IMR-90 (cell line): Measurements from ENCODE around the gene ATXN3L. TPM values are rescaled to one million over a fixed set of nuclear protein-coding genes. Genes with fewer than 3 reads are reported as not detected.

ENCODE experiments used
- ATAC-seq: fragments of 200-7000 bp; cut with Tn5 transposase; 2 replicates; pipeline ENCODE4 v1.9.1; 2020; ENCODE audit warnings: low read depth, mild to moderate bottlenecking, moderate library complexity
- BruUV-seq: library from RNA; stranded (reverse); fragments of 400-500 nt; replicated peaks from 2 replicates; lab custom pipeline; 2021; lab: Mats Ljungman, UMichigan
- CTCF ChIA-PET: fragments of 300-600 bp; formaldehyde crosslinking; extraction: SDS; loops from one replicate; lab custom pipeline; 2021; ENCODE audit warnings: antibody characterized with exemption; lab: Yijun Ruan, JAX
- POLR2A ChIA-PET: fragments of 300-600 bp; sonication (Branson Sonifier 250); formaldehyde crosslinking; loops from one replicate; lab custom pipeline; 2022; ENCODE audit warnings: antibody characterized with exemption; ENCODE audit not compliant: unreplicated experiment; lab: Charles Lee
- DNase-seq: peaks from one replicate; pipeline ENCODE4 v3.0.0; 2013
- H2AFZ ChIP-seq: replicated peaks from 2 replicates; pipeline ENCODE3; 2013; ENCODE audit warnings: low read length, mild to moderate bottlenecking; ENCODE audit not compliant: poor library complexity
- H2AK5ac ChIP-seq: 2 replicates; pipeline ENCODE4 v1.6.1; 2013; ENCODE audit warnings: low read depth, low read length, inconsistent platforms
- H2AK9ac ChIP-seq: replicated peaks from 2 replicates; pipeline ENCODE3; 2013; ENCODE audit warnings: mild to moderate bottlenecking, low read depth, low read length, moderate library complexity; ENCODE audit not compliant: poor library complexity
- H2BK120ac ChIP-seq: 2 replicates; pipeline ENCODE4 v1.6.1; 2013; ENCODE audit warnings: low read depth, low read length, inconsistent platforms
- H2BK15ac ChIP-seq: 3 replicates; pipeline ENCODE4 v1.6.1; 2013; ENCODE audit warnings: low read depth, low read length, inconsistent platforms
- H2BK20ac ChIP-seq: 2 replicates; pipeline ENCODE4 v1.6.1; 2013; ENCODE audit warnings: low read depth, mild to moderate bottlenecking, inconsistent platforms, low read length, moderate library complexity
- H2BK5ac ChIP-seq: 2 replicates; pipeline ENCODE4 v1.6.1; 2013; ENCODE audit warnings: mild to moderate bottlenecking, low read depth, low read length, inconsistent platforms; ENCODE audit not compliant: poor library complexity, severe bottlenecking
- H3K14ac ChIP-seq: replicated peaks from 2 replicates; pipeline ENCODE4 v1.6.1; 2013; ENCODE audit warnings: low read depth, low read length, inconsistent platforms
- H3K18ac ChIP-seq: 2 replicates; pipeline ENCODE4 v1.6.1; 2013; ENCODE audit warnings: low read depth, low read length, control low read depth
- H3K23ac ChIP-seq: 2 replicates; pipeline ENCODE4 v1.6.1; 2013; ENCODE audit warnings: low read depth, low read length, inconsistent platforms
- H3K27ac ChIP-seq: 2 replicates; pipeline ENCODE4 v1.5.1; 2013; ENCODE audit warnings: mild to moderate bottlenecking, control low read depth, low read length; ENCODE audit not compliant: insufficient read depth
- H3K27me3 ChIP-seq: 2 replicates; pipeline ENCODE4 v1.6.1; 2013; ENCODE audit warnings: low read length; ENCODE audit not compliant: control insufficient read depth, insufficient read depth
- H3K36me3 ChIP-seq: 2 replicates; pipeline ENCODE4 v1.6.1; 2013; ENCODE audit warnings: low read length, mixed read lengths; ENCODE audit not compliant: control insufficient read depth, insufficient read depth
- H3K4ac ChIP-seq: 2 replicates; pipeline ENCODE4 v1.6.1; 2013; ENCODE audit warnings: low read depth, low read length, inconsistent platforms
- H3K4me1 ChIP-seq: 2 replicates; pipeline ENCODE4 v1.6.1; 2013; ENCODE audit warnings: low read length, mixed read lengths; ENCODE audit not compliant: control insufficient read depth, insufficient read depth
- H3K4me2 ChIP-seq: 2 replicates; pipeline ENCODE4 v1.6.1; 2013; ENCODE audit warnings: low read depth, mild to moderate bottlenecking, control low read depth, low read length, moderate library complexity
- H3K4me3 ChIP-seq: 2 replicates; pipeline ENCODE4 v1.5.1; 2013; ENCODE audit warnings: low read depth, mild to moderate bottlenecking, control low read depth, low read length, moderate library complexity; ENCODE audit not compliant: insufficient read depth
- H3K56ac ChIP-seq: 2 replicates; pipeline ENCODE4 v1.6.1; 2013; ENCODE audit warnings: low read length, inconsistent platforms; ENCODE audit not compliant: insufficient read depth; ENCODE audit errors: extremely low read depth
- H3K79me1 ChIP-seq, 2 experiments: 2 replicates each; pipeline ENCODE4 v1.6.1; 2013; ENCODE audit warnings: low read length in 2 of 2, inconsistent platforms in 1 of 2, low read depth in 1 of 2
- H3K9ac ChIP-seq: 2 replicates; pipeline ENCODE4 v1.6.1; 2013; ENCODE audit warnings: low read depth, low read length, control low read depth
- H3K9me1 ChIP-seq: 2 replicates; pipeline ENCODE4 v1.6.1; 2013; ENCODE audit warnings: low read length, inconsistent platforms; ENCODE audit not compliant: insufficient read depth
- H3K9me3 ChIP-seq: 2 replicates; pipeline ENCODE4 v1.6.1; 2013; ENCODE audit warnings: low read length; ENCODE audit not compliant: control insufficient read depth, insufficient read depth
- H4K20me1 ChIP-seq: 2 replicates; pipeline ENCODE4 v1.6.1; 2013; ENCODE audit warnings: low read length, inconsistent platforms; ENCODE audit not compliant: insufficient read depth
- H4K5ac ChIP-seq: 2 replicates; pipeline ENCODE4 v1.6.1; 2013; ENCODE audit warnings: mild to moderate bottlenecking, low read depth, low read length, control low read depth
- H4K8ac ChIP-seq, 2 experiments: 2 replicates each; pipeline ENCODE4 v1.6.1; 2013; ENCODE audit warnings: low read depth in 2 of 2, low read length in 2 of 2, control low read depth in 1 of 2, inconsistent platforms in 1 of 2
- H4K91ac ChIP-seq: 2 replicates; pipeline ENCODE4 v1.6.1; 2013; ENCODE audit warnings: low read depth, low read length, inconsistent platforms; ENCODE audit not compliant: insufficient read depth
- CEBPB ChIP-seq: IDR thresholded peaks from 2 replicates; pipeline ENCODE4 v1.6.1; 2012; ENCODE audit warnings: low read depth, low read length, improper control_type of control experiment
- CHD1 ChIP-seq: IDR thresholded peaks from 2 replicates; pipeline ENCODE4 v1.6.1; 2012; ENCODE audit warnings: low read depth, low read length, improper control_type of control experiment
- FOS ChIP-seq: fragments of 150-350 bp; IDR thresholded peaks from 2 replicates; pipeline ENCODE4 v1.6.1; 2016; ENCODE audit warnings: low read depth, low read length
- MAFK ChIP-seq: IDR thresholded peaks from 2 replicates; pipeline ENCODE4 v1.6.1; 2012; ENCODE audit warnings: low read depth, low read length, improper control_type of control experiment
- MAZ ChIP-seq: IDR thresholded peaks from 2 replicates; pipeline ENCODE4 v1.6.1; 2012; ENCODE audit warnings: low read depth, mild to moderate bottlenecking, low read length, improper control_type of control experiment, moderate library complexity, borderline replicate concordance
- MXI1 ChIP-seq: IDR thresholded peaks from 2 replicates; pipeline ENCODE4 v1.6.1; 2012; ENCODE audit warnings: low read depth, mild to moderate bottlenecking, low read length, moderate library complexity, borderline replicate concordance
- NFE2L2 ChIP-seq: fragments of 150-350 bp; IDR thresholded peaks from 2 replicates; pipeline ENCODE4 v1.6.1; 2016; ENCODE audit warnings: low read depth, mild to moderate bottlenecking, low read length
- POLR2A ChIP-seq: IDR thresholded peaks from 2 replicates; pipeline ENCODE4 v1.6.1; 2012; ENCODE audit warnings: mild to moderate bottlenecking, low read depth, low read length
- RAD21 ChIP-seq: IDR thresholded peaks from 2 replicates; pipeline ENCODE4 v1.6.1; 2012; ENCODE audit warnings: low read length, improper control_type of control experiment
- RCOR1 ChIP-seq: IDR thresholded peaks from 2 replicates; pipeline ENCODE4 v1.6.1; 2012; ENCODE audit warnings: mild to moderate bottlenecking, low read length, improper control_type of control experiment; ENCODE audit not compliant: insufficient replicate concordance
- RFX5 ChIP-seq: IDR thresholded peaks from 2 replicates; pipeline ENCODE4 v1.8.0; 2012; ENCODE audit warnings: low read depth, mild to moderate bottlenecking, low read length, moderate library complexity
- SMC3 ChIP-seq: fragments of 150-350 bp; IDR thresholded peaks from 2 replicates; pipeline ENCODE4 v1.6.1; 2016; ENCODE audit warnings: low read depth, mild to moderate bottlenecking, antibody characterized with exemption, low read length, moderate library complexity
- WGBS, 2 experiments: methylation state at CpG; one replicate each; pipeline versions ENCODE4 v1.1.5 to v1.1.7; 2013; ENCODE audit warnings: missing lambda C conversion rate in 2 of 2; ENCODE audit not compliant: insufficient read length in 1 of 2; ENCODE audit errors: extremely low coverage in 2 of 2; 5-methylcytosine and 5-hydroxymethylcytosine counted together
- dilution Hi-C: fragments of 300-500 bp; cut with HindIII; formaldehyde crosslinking; loops from one replicate; pipeline ENCODE4 v1.14.3; 2018; ENCODE audit warnings: low sequenced_read_pairs; ENCODE audit not compliant: unreplicated experiment
- in situ Hi-C: fragments of 300-500 bp; cut with MboI; formaldehyde crosslinking; loops from 3 replicates; pipeline ENCODE4 v1.14.3; 2019; ENCODE audit warnings: low sequenced_read_pairs, inconsistent platforms, mixed read lengths
- intact Hi-C: fragments of 100-400 bp; cut with micrococcal nuclease; formaldehyde crosslinking; loops from 2 replicates; pipeline ENCODE4 v1.10.0; 2022
- polyA plus RNA-seq, 3 experiments: library from polyadenylated mRNA; depleted of rRNA; stranded (reverse); fragments of >200 nt; gene quantifications; 2 replicates each; pipeline ENCODE4 v1.2.3, GENCODE V29; 2012; ENCODE audit warnings: low replicate concordance in 1 of 3
- total RNA-seq: library from RNA; depleted of rRNA; stranded (reverse); fragments of >200 nt; gene quantifications from 2 replicates; pipeline ENCODE4 v1.2.3, GENCODE V29; 2012
- TF ChIP-seq, protein P1 (sequence below): conservative IDR thresholded peaks from 2 replicates; pipeline ENCODE4 v1.5.1; 2012; ENCODE audit warnings: mild to moderate bottlenecking, low read depth, low read length, improper control_type of control experiment
- TF ChIP-seq, protein P2 (sequence below): fragments of 150-350 bp; IDR thresholded peaks from 2 replicates; pipeline ENCODE4 v1.6.1; 2016; ENCODE audit warnings: low read depth, mild to moderate bottlenecking, low read length, moderate library complexity, borderline replicate concordance
- TF ChIP-seq, protein P3 (sequence below): fragments of 150-350 bp; IDR thresholded peaks from 2 replicates; pipeline ENCODE4 v1.6.1; 2017; ENCODE audit warnings: mild to moderate bottlenecking, antibody characterized with exemption, low read length, low read depth

The ATXN3L gene
- total and polyA plus RNA-seq, 2 of the 4 experiments (the other 2 are of a cell fraction): not detected

GRCh38 chrX:13304052-13304451, 15.8 kb downstream of the ATXN3L start:
- ChIA-PET POLR2A (no interaction called here), CTCF (no interaction called here)
- Histone ChIP-seq H3K14ac (no peak overlapping the region), H2BK20ac (no peak overlapping the region), H3K56ac (no peak overlapping the region), H3K4me3 (no peak overlapping the region), H4K91ac (no peak overlapping the region), H2BK5ac (no peak overlapping the region), H3K9me3 (no peaks in the 10 kb centered on the region), H3K27me3 (no peaks in the 10 kb centered on the region), H3K79me1 (no peaks in the 10 kb centered on the region), H4K5ac (no peak overlapping the region), H3K4ac (no peak overlapping the region), H2AK5ac (no peak overlapping the region), H2BK15ac (no peak overlapping the region), H3K18ac (no peak overlapping the region; the same call in 1 of the 2 replicates), H3K27ac (no peak overlapping the region), H3K4me1 (no peaks in the 10 kb centered on the region), H4K8ac (no peak overlapping the region), H3K9me1 (no peaks in the 10 kb centered on the region), H2AFZ (no peak overlapping the region), H3K36me3 (no peaks in the 10 kb centered on the region), H4K20me1 (no peaks in the 10 kb centered on the region), H3K4me2 (no peak overlapping the region), H2AK9ac (no peak overlapping the region), H3K23ac (no peak overlapping the region), H2BK120ac (0 out of 2 replicates have a peak overlapping the region, but pooled peaks have one; percentile 1), H3K9ac (no peak overlapping the region)
- BruUV-seq: no TSS peak
- DNase-seq: no peak
- whole genome bisulfite sequencing, 2 experiments: 60% methylated on average over 1 of the region's 3 CpGs; no CpG with 5 or more reads in 1 of the 2 experiments
- in situ Hi-C loops: no loop called here
- dilution Hi-C loops: no loop called here
- no peak for ATAC-seq
- intact Hi-C loops: no loop called here
- no peak for TF ChIP-seq CHD1
- no peak for TF ChIP-seq MAFK
- TF ChIP-seq MXI1: no peak
- no peak for TF ChIP-seq NFE2L2
- no peak for TF ChIP-seq RAD21
- TF ChIP-seq, protein P1, sequence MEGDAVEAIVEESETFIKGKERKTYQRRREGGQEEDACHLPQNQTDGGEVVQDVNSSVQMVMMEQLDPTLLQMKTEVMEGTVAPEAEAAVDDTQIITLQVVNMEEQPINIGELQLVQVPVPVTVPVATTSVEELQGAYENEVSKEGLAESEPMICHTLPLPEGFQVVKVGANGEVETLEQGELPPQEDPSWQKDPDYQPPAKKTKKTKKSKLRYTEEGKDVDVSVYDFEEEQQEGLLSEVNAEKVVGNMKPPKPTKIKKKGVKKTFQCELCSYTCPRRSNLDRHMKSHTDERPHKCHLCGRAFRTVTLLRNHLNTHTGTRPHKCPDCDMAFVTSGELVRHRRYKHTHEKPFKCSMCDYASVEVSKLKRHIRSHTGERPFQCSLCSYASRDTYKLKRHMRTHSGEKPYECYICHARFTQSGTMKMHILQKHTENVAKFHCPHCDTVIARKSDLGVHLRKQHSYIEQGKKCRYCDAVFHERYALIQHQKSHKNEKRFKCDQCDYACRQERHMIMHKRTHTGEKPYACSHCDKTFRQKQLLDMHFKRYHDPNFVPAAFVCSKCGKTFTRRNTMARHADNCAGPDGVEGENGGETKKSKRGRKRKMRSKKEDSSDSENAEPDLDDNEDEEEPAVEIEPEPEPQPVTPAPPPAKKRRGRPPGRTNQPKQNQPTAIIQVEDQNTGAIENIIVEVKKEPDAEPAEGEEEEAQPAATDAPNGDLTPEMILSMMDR: no peak
- TF ChIP-seq FOS: no peak
- TF ChIP-seq RCOR1: no peak
- TF ChIP-seq, protein P2, sequence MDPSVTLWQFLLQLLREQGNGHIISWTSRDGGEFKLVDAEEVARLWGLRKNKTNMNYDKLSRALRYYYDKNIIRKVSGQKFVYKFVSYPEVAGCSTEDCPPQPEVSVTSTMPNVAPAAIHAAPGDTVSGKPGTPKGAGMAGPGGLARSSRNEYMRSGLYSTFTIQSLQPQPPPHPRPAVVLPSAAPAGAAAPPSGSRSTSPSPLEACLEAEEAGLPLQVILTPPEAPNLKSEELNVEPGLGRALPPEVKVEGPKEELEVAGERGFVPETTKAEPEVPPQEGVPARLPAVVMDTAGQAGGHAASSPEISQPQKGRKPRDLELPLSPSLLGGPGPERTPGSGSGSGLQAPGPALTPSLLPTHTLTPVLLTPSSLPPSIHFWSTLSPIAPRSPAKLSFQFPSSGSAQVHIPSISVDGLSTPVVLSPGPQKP: no peak
- no peak for TF ChIP-seq MAZ
- no peak for TF ChIP-seq RFX5
- no peak for TF ChIP-seq POLR2A
- TF ChIP-seq SMC3: no peak
- TF ChIP-seq, protein P3, sequence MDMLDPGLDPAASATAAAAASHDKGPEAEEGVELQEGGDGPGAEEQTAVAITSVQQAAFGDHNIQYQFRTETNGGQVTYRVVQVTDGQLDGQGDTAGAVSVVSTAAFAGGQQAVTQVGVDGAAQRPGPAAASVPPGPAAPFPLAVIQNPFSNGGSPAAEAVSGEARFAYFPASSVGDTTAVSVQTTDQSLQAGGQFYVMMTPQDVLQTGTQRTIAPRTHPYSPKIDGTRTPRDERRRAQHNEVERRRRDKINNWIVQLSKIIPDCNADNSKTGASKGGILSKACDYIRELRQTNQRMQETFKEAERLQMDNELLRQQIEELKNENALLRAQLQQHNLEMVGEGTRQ: no peak
- TF ChIP-seq CEBPB: no peak
